Large intestine (tissue), 12 donors: ENCODE measurements around the gene DEFB123. TPM values are rescaled to one million over a fixed set of nuclear protein-coding genes. Genes with fewer than 3 reads are reported as not detected.

Source experiments
- DNase-seq, 2 donors: peaks; one replicate each; pipeline versions ENCODE4 v3.0.0 to v3.0.0-alpha.2; 2013
- H3K27ac ChIP-seq: one replicate; pipeline ENCODE4 v1.5.1; 2013; ENCODE audit warnings: low read length
- H3K27me3 ChIP-seq: 2 replicates; pipeline ENCODE4 v1.6.1; 2013; ENCODE audit warnings: low read length; ENCODE audit not compliant: control insufficient read depth, insufficient read depth
- H3K36me3 ChIP-seq: 2 replicates; pipeline ENCODE4 v1.6.1; 2013; ENCODE audit warnings: low read length; ENCODE audit not compliant: control insufficient read depth, insufficient read depth
- H3K4me1 ChIP-seq: one replicate; pipeline ENCODE4 v1.6.1; 2013; ENCODE audit warnings: low read length; ENCODE audit not compliant: control insufficient read depth, insufficient read depth
- H3K4me3 ChIP-seq: one replicate; pipeline ENCODE4 v1.5.1; 2013; ENCODE audit warnings: low read length
- H3K9me3 ChIP-seq: one replicate; pipeline ENCODE4 v1.6.1; 2013; ENCODE audit warnings: mild to moderate bottlenecking, low read depth, low read length, moderate library complexity; ENCODE audit not compliant: control insufficient read depth
- WGBS: methylation state at CpG from one replicate; pipeline ENCODE4 v1.1.5; 2013; ENCODE audit warnings: low lambda C conversion rate; ENCODE audit not compliant: insufficient coverage; 5-methylcytosine and 5-hydroxymethylcytosine counted together
- long read RNA-seq, 11 donors: transcript quantifications; one replicate each; lab custom pipeline, GENCODE V29; 2026
- polyA plus RNA-seq: library from polyadenylated mRNA; unstranded; fragments of 120-200 nt; gene quantifications from one replicate; pipeline ENCODE4 v1.2.1, GENCODE V29; 2013

DEFB123 gene, protein sequence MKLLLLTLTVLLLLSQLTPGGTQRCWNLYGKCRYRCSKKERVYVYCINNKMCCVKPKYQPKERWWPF
- polyA plus RNA-seq, result not detected
- long read RNA-seq, donor 1, result 0 reads
- long read RNA-seq, donor 2, result 0 reads
- long read RNA-seq, donor 3, result 0 reads
- long read RNA-seq, donor 4, result 0 reads
- long read RNA-seq, donor 5, result 0 reads
- long read RNA-seq, donor 6, result 0 reads
- long read RNA-seq, donor 7, result 0 reads
- long read RNA-seq, donor 8, result 0 reads
- long read RNA-seq, donor 9, result 0 reads
- long read RNA-seq, donor 10, result 0 reads
- long read RNA-seq, donor 11, result 0 reads

GRCh38 chr20:31440012-31440659 lies at the start of gene DEFB123:
TSS of gene DEFB123 (plus strand) at chr20:31440632. CDS start at chr20:31440699, 67 bp downstream.
- no peaks in the 10 kb centered on the region for H3K9me3 ChIP-seq
- no peak within 1 kb of the TSS for H3K4me3 ChIP-seq
- DNase-seq, result no peak
- H3K27ac ChIP-seq, result no peak within 1 kb of the TSS
- H3K4me1 ChIP-seq, result no peaks in the 10 kb centered on the region
- 80% methylated on average over 1 of the region's 16 CpGs for WGBS
- H3K36me3 ChIP-seq, result no peaks in the 10 kb centered on the region
- H3K27me3 ChIP-seq, result no peaks in the 10 kb centered on the region

GRCh38 chr20:31392836-31393235 lies 47.6 kb upstream of the DEFB123 start:
- H3K27ac ChIP-seq, result no peak overlapping the region
- peaks cover 9% of the 10 kb centered on the region for H3K9me3 ChIP-seq
- H3K4me3 ChIP-seq, result no peak overlapping the region
- no peaks in the 10 kb centered on the region for H3K27me3 ChIP-seq
- no peaks in the 10 kb centered on the region for H3K4me1 ChIP-seq
- H3K36me3 ChIP-seq, result no peaks in the 10 kb centered on the region
- no peak for DNase-seq
- no CpG with 5 or more reads among the region's 2 CpGs for WGBS

GRCh38 chr20:31394900-31395299 lies 45.5 kb upstream of the DEFB123 start:
- 33% methylated on average over 1 of the region's 3 CpGs for WGBS
- no peak overlapping the region for H3K27ac ChIP-seq
- H3K36me3 ChIP-seq, result no peaks in the 10 kb centered on the region
- no peak for DNase-seq
- no peaks in the 10 kb centered on the region for H3K4me1 ChIP-seq
- no peak overlapping the region for H3K4me3 ChIP-seq
- peaks cover 4% of the 10 kb centered on the region for H3K9me3 ChIP-seq
- no peaks in the 10 kb centered on the region for H3K27me3 ChIP-seq

- WGBS, result no CpG with 5 or more reads among the region's 1 CpG
- no peaks in the 10 kb centered on the region for H3K27me3 ChIP-seq
- H3K36me3 ChIP-seq, result no peaks in the 10 kb centered on the region
- no peak overlapping the region for H3K27ac ChIP-seq
- no peak overlapping the region for H3K4me3 ChIP-seq
- no peaks in the 10 kb centered on the region for H3K9me3 ChIP-seq
- no peaks in the 10 kb centered on the region for H3K4me1 ChIP-seq
- no peak for DNase-seq
These were observed 36.5 kb upstream of the DEFB123 start for GRCh38 chr20:31403886-31404285.

- H3K27ac ChIP-seq, result no peak within 1 kb of the TSS
- peaks cover 5% of the 10 kb centered on the region for H3K9me3 ChIP-seq
- H3K27me3 ChIP-seq, result no peaks in the 10 kb centered on the region
- no peak for DNase-seq
- 29% methylated on average over 1 of the region's 3 CpGs for WGBS
- H3K36me3 ChIP-seq, result no peaks in the 10 kb centered on the region
- no peak within 1 kb of the TSS for H3K4me3 ChIP-seq
- no peaks in the 10 kb centered on the region for H3K4me1 ChIP-seq
These were observed 34.3 kb upstream of the DEFB123 start, which contains the start of gene DEFB121 for GRCh38 chr20:31406115-31406514. TSS of gene DEFB121 (minus strand) at chr20:31406215. CDS start at chr20:31406152, 63 bp downstream.

GRCh38 chr20:31410011-31410410 lies 30.4 kb upstream of the DEFB123 start:
- WGBS, result no CpG with 5 or more reads among the region's 1 CpG
- Histone ChIP-seq H3K36me3 (no peaks in the 10 kb centered on the region), H3K27ac (no peak overlapping the region), H3K4me3 (no peak overlapping the region), H3K27me3 (no peaks in the 10 kb centered on the region), H3K4me1 (no peaks in the 10 kb centered on the region), H3K9me3 (peaks cover 7% of the 10 kb centered on the region)
- no peak for DNase-seq

DNA sequence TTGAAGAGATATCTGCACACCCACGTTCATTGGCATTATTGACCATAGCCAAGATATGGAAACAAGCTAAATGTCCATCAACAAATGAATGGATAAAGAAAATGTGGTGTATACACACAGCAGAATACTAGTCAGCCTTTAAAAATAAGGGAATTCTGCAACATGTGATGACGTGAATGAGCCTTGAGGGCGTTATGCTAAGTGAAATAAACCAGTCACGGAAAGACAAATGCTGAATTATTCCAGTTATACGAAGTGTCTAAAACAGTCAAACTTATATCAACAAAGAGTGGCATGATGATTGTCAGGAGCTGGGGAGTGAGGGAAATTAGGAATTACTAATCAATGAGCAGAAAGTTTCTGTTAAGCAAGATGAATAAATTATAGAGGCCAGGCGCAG lies 26.1 kb upstream of the DEFB123 start:
- WGBS, result 67% methylated on average over 2 of the region's 6 CpGs
- Histone ChIP-seq H3K36me3 (no peaks in the 10 kb centered on the region), H3K4me1 (no peaks in the 10 kb centered on the region), H3K27ac (no peak overlapping the region), H3K4me3 (no peak overlapping the region), H3K27me3 (no peaks in the 10 kb centered on the region), H3K9me3 (peaks cover 7% of the 10 kb centered on the region)
- DNase-seq, result no peak

- no peak overlapping the region for H3K27ac ChIP-seq
- H3K4me1 ChIP-seq, result no peaks in the 10 kb centered on the region
- H3K27me3 ChIP-seq, result no peaks in the 10 kb centered on the region
- no CpG with 5 or more reads among the region's 2 CpGs for WGBS
- H3K36me3 ChIP-seq, result no peaks in the 10 kb centered on the region
- no peak overlapping the region for H3K4me3 ChIP-seq
- DNase-seq, result no peak
- H3K9me3 ChIP-seq, result peaks cover 6% of the 10 kb centered on the region
These were observed 24.8 kb upstream of the DEFB123 start for GRCh38 chr20:31415653-31416052.

GRCh38 chr20:31418307-31418706 lies 22.1 kb upstream of the DEFB123 start:
- Histone ChIP-seq H3K4me3 (no peak overlapping the region), H3K4me1 (no peaks in the 10 kb centered on the region), H3K27ac (no peak overlapping the region), H3K9me3 (peaks cover 2% of the 10 kb centered on the region), H3K36me3 (no peaks in the 10 kb centered on the region), H3K27me3 (no peaks in the 10 kb centered on the region)
- WGBS, result 80% methylated on average over 1 of the region's 7 CpGs
- DNase-seq, result no peak

DNA sequence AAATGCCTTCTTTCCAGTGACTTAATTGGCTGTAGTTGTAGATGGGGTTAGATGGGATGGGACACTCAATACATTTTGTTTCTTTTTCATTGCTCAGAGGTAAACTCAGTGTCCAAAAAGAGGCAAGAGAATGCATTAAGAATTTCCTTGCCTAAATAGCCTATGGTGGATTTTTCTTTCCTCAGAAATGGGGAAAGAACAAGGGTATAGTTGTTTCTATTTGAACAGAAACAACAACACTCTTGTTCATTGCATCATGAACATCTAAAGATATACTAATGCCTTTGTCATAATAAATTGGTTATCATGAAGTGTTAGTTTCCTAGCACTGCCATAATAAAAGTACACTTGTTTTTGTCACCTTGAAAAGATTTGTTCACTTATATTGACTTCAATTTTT lies 14.6 kb upstream of the DEFB123 start:
- no peak overlapping the region for H3K27ac ChIP-seq
- H3K4me3 ChIP-seq, result no peak overlapping the region
- no peaks in the 10 kb centered on the region for H3K36me3 ChIP-seq
- H3K27me3 ChIP-seq, result no peaks in the 10 kb centered on the region
- DNase-seq, result no peak
- H3K9me3 ChIP-seq, result no peaks in the 10 kb centered on the region
- no peaks in the 10 kb centered on the region for H3K4me1 ChIP-seq
